HG03064 (cell line): ENCODE data around the gene RPH3AL.

Experiments used
- ATAC-seq: cut with Tn5 transposase; IDR thresholded peaks from one replicate; pipeline ENCODE4 v1.9.1; 2021; ENCODE audit warnings: low read depth; ENCODE audit not compliant: unreplicated experiment

Gene RPH3AL

GRCh38 chr17:305090-305976, 47.3 kb downstream of the RPH3AL start:
- ATAC-seq, result no peak

- no peak for ATAC-seq
Measured at GRCh38 chr17:304461-304860, 48.1 kb downstream of the RPH3AL start.

- ATAC-seq, result no peak
Measured at GRCh38 chr17:303168-303567, 49.4 kb downstream of the RPH3AL start.

- no peak for ATAC-seq
Measured at GRCh38 chr17:302300-302698, 50.3 kb downstream of the RPH3AL start.

- ATAC-seq, result no peak
Measured at GRCh38 chr17:301681-302299, 50.8 kb downstream of the RPH3AL start.

- ATAC-seq, result no peak
Measured at GRCh38 chr17:300881-301280, 51.7 kb downstream of the RPH3AL start.

GRCh38 chr17:299546-299945, 53.1 kb downstream of the RPH3AL start:
- ATAC-seq, result no peak

GRCh38 chr17:298791-299450, 53.7 kb downstream of the RPH3AL start:
- no peak for ATAC-seq

GRCh38 chr17:297758-298157, 54.8 kb downstream of the RPH3AL start:
- no peak for ATAC-seq

- no peak for ATAC-seq
Measured at GRCh38 chr17:296906-297690, 55.5 kb downstream of the RPH3AL start.

GRCh38 chr17:296379-296778, 56.2 kb downstream of the RPH3AL start:
- ATAC-seq, result no peak

GRCh38 chr17:292531-293382, 59.9 kb downstream of the RPH3AL start:
- ATAC-seq, result no peak

- no peak for ATAC-seq
Measured at GRCh38 chr17:292016-292415, 60.6 kb downstream of the RPH3AL start.

- ATAC-seq, result no peak
Measured at GRCh38 chr17:291587-291986, 61.0 kb downstream of the RPH3AL start.

GRCh38 chr17:290626-291025, 62.0 kb downstream of the RPH3AL start:
- ATAC-seq, result no peak

- ATAC-seq, result no peak
Measured at GRCh38 chr17:290121-290521, 62.5 kb downstream of the RPH3AL start.

GRCh38 chr17:289409-289808, 63.2 kb downstream of the RPH3AL start:
- no peak for ATAC-seq

GRCh38 chr17:288802-289356, 63.7 kb downstream of the RPH3AL start:
- no peak for ATAC-seq

- ATAC-seq, result no peak
Measured at GRCh38 chr17:286571-286970, 66.0 kb downstream of the RPH3AL start.
